WTC11 (cell line): ENCODE measurements around the gene HSPG2. TPM values are rescaled to one million over a fixed set of nuclear protein-coding genes. Genes with fewer than 3 reads are reported as not detected.

Experiments used
- ATAC-seq: fragments of 200-7000 bp; cut with Tn5 transposase; 2 replicates; pipeline ENCODE4 v1.10.0; 2021; ENCODE audit warnings: mild to moderate bottlenecking, moderate library complexity
- CTCF ChIA-PET: fragments of 300-600 bp; sonication (Branson Sonifier 250); formaldehyde crosslinking; loops from one replicate; lab custom pipeline; 2021; ENCODE audit warnings: antibody characterized with exemption; lab: Charles Lee
- POLR2A ChIA-PET: fragments of 350-600 bp; sonication (Branson Sonifier 250); formaldehyde crosslinking; loops from one replicate; lab custom pipeline; 2021; ENCODE audit warnings: antibody characterized with exemption; lab: Charles Lee
- DNase-seq: peaks from one replicate; pipeline ENCODE4 v3.0.0; 2021; ENCODE audit warnings: low spot score
- H3K27ac Mint-ChIP-seq: 2 replicates; pipeline ENCODE4 v1.8.0; 2021; ENCODE audit warnings: mixed read lengths
- H3K27me3 Mint-ChIP-seq: 2 replicates; pipeline ENCODE4 v1.8.0; 2021; ENCODE audit warnings: low read depth, mild to moderate bottlenecking, moderate library complexity, mixed read lengths
- H3K36me3 Mint-ChIP-seq: 2 replicates; pipeline ENCODE4 v1.8.0; 2021; ENCODE audit warnings: mixed read lengths
- H3K4me1 Mint-ChIP-seq: 2 replicates; pipeline ENCODE4 v1.8.0; 2022; ENCODE audit warnings: mixed read lengths
- H3K4me3 Mint-ChIP-seq: 2 replicates; pipeline ENCODE4 v1.8.0; 2021; ENCODE audit warnings: mild to moderate bottlenecking, moderate library complexity, mixed read lengths
- H3K9me3 Mint-ChIP-seq: 2 replicates; pipeline ENCODE4 v1.8.0; 2021; ENCODE audit warnings: mixed read lengths
- ARID4B ChIP-seq: sonication (generic); formaldehyde crosslinking; IDR thresholded peaks from 2 replicates; pipeline ENCODE4 v1.8.0; 2023; ENCODE audit warnings: missing genetic modification reagents, mild to moderate bottlenecking, borderline replicate concordance
- CREB1 ChIP-seq: sonication (generic); formaldehyde crosslinking; IDR thresholded peaks from 2 replicates; pipeline ENCODE4 v1.8.0; 2023; ENCODE audit warnings: mild to moderate bottlenecking, missing genetic modification reagents
- ELF4 ChIP-seq: sonication (generic); formaldehyde crosslinking; IDR thresholded peaks from 2 replicates; pipeline ENCODE4 v1.8.1; 2022; ENCODE audit warnings: low read depth, mild to moderate bottlenecking, moderate library complexity, missing genetic modification reagents
- ESRRA ChIP-seq: sonication (generic); formaldehyde crosslinking; IDR thresholded peaks from 2 replicates; pipeline ENCODE4 v1.8.1; 2022; ENCODE audit warnings: mild to moderate bottlenecking, missing genetic modification reagents, borderline replicate concordance
- FOXK1 ChIP-seq: sonication (generic); formaldehyde crosslinking; IDR thresholded peaks from 2 replicates; pipeline ENCODE4 v1.8.0; 2022; ENCODE audit warnings: mild to moderate bottlenecking, moderate library complexity, missing genetic modification reagents
- FOXP4 ChIP-seq: sonication (generic); formaldehyde crosslinking; IDR thresholded peaks from 2 replicates; pipeline ENCODE4 v1.8.0; 2022; ENCODE audit warnings: mild to moderate bottlenecking, missing genetic modification reagents
- GABPB1 ChIP-seq: sonication (generic); formaldehyde crosslinking; IDR thresholded peaks from 2 replicates; pipeline ENCODE4 v1.8.1; 2023; ENCODE audit warnings: mild to moderate bottlenecking, missing genetic modification reagents
- KAT7 ChIP-seq: sonication (generic); formaldehyde crosslinking; IDR thresholded peaks from 2 replicates; pipeline ENCODE4 v1.8.1; 2023; ENCODE audit warnings: missing genetic modification reagents, mild to moderate bottlenecking, borderline replicate concordance
- NFATC4 ChIP-seq: fragments of 250-450 bp; sonication (Bioruptor Pico); IDR thresholded peaks from 2 replicates; pipeline ENCODE4 v1.9.0; 2021; ENCODE audit warnings: mild to moderate bottlenecking
- NR2C2 ChIP-seq: sonication (generic); formaldehyde crosslinking; IDR thresholded peaks from 2 replicates; pipeline ENCODE4 v1.8.0; 2022; ENCODE audit warnings: mild to moderate bottlenecking, missing genetic modification reagents
- PRDM15 ChIP-seq: sonication (generic); formaldehyde crosslinking; IDR thresholded peaks from 2 replicates; pipeline ENCODE4 v1.8.0; 2022; ENCODE audit warnings: missing genetic modification reagents
- RORB ChIP-seq: fragments of 250-450 bp; sonication (Bioruptor Pico); IDR thresholded peaks from 2 replicates; pipeline ENCODE4 v1.9.0; 2021; ENCODE audit warnings: mild to moderate bottlenecking
- USF1 ChIP-seq: sonication (generic); formaldehyde crosslinking; IDR thresholded peaks from 2 replicates; pipeline ENCODE4 v1.8.0; 2022; ENCODE audit warnings: mild to moderate bottlenecking, missing genetic modification reagents
- ZNF317 ChIP-seq: sonication (generic); formaldehyde crosslinking; IDR thresholded peaks from 2 replicates; pipeline ENCODE4 v1.8.1; 2023; ENCODE audit warnings: low read depth, mild to moderate bottlenecking, moderate library complexity, missing genetic modification reagents, borderline replicate concordance
- ZNF512 ChIP-seq: sonication (generic); formaldehyde crosslinking; IDR thresholded peaks from 2 replicates; pipeline ENCODE4 v1.8.1; 2022; ENCODE audit warnings: missing genetic modification reagents, borderline replicate concordance
- ZNF671 ChIP-seq: fragments of 250-450 bp; sonication (Bioruptor Pico); IDR thresholded peaks from 2 replicates; pipeline ENCODE4 v1.8.0; 2021; ENCODE audit warnings: mild to moderate bottlenecking
- total RNA-seq: library from RNA; stranded (reverse); gene quantifications from 3 replicates; pipeline ENCODE4 v1.2.3, GENCODE V29; 2021
- TF ChIP-seq, protein P1 (sequence below): sonication (generic); formaldehyde crosslinking; IDR thresholded peaks from 2 replicates; pipeline ENCODE4 v1.8.1; 2022; ENCODE audit warnings: low read depth, missing genetic modification reagents, borderline replicate concordance
- TF ChIP-seq, protein P2 (sequence below): sonication (generic); formaldehyde crosslinking; IDR thresholded peaks from 2 replicates; pipeline ENCODE4 v1.8.0; 2023; ENCODE audit warnings: mild to moderate bottlenecking, missing genetic modification reagents

Gene HSPG2
- total RNA-seq, 1 experiment from 2014 or later: 120 TPM

DNA sequence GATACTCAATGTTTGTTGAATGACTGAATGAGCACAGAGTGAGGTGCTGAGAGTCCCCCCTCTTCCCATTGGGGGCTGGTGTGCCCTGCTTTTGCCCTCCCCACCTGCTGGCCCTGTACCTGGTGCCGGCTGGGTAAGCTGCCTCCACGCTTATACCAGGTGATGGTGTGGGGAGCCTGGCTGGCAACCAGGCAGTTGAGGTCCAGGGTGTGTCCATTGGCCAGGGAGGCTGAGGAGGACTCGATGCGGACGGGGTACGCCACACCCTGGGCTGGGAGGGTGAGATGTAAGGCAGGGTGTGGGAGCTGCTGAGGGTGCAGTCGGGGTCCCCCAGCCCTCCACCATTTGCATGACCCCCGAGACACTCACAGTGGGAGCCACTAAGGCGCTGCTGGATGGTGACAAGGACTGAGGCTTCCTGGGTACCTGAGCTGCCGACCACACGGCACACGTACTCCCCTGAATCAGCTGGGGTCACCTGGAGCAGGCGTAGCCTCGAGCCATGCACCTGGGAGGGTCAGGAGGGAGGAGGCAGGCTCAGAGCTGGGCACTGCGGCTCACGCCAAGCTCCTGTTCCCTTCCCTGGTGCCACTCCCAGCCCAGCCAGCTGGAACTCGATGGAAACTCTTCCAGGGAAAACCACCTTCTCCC lies 88.5 kb downstream of the HSPG2 start:
- H3K36me3 Mint-ChIP-seq: peaks cover 29% of the 10 kb centered on the region
- H3K27ac Mint-ChIP-seq: no peak overlapping the region
- H3K4me3 Mint-ChIP-seq: no peak overlapping the region
- DNase-seq: no peak
- ATAC-seq: no peak
- no peaks in the 10 kb centered on the region for H3K4me1 Mint-ChIP-seq
- ChIA-PET POLR2A (no interaction called here), CTCF (interaction anchor here (0.7 kb wide), 1 partner anchor 51 kb away, joined by 3 read pairs; no protein-coding TSS in a partner anchor)
- H3K27me3 Mint-ChIP-seq: no peaks in the 10 kb centered on the region
- no peaks in the 10 kb centered on the region for H3K9me3 Mint-ChIP-seq
- TF ChIP-seq CREB1 (CRISPR knock-in tag) (no peak), ZNF512 (CRISPR knock-in tag) (no peak), RORB (no peak), NFATC4 (CRISPR knock-in tag) (no peak), FOXP4 (no peak), KAT7 (no peak), ESRRA (no peak), FOXK1 (CRISPR knock-in tag) (no peak), ELF4 (CRISPR knock-in tag) (no peak), ZNF671 (CRISPR knock-in tag) (no peak), PRDM15 (no peak), ARID4B (CRISPR knock-in tag) (no peak), GABPB1 (CRISPR knock-in tag) (no peak), USF1 (CRISPR knock-in tag) (no peak), NR2C2 (CRISPR knock-in tag) (no peak), ZNF317 (CRISPR knock-in tag) (no peak)
- TF ChIP-seq, protein P1, sequence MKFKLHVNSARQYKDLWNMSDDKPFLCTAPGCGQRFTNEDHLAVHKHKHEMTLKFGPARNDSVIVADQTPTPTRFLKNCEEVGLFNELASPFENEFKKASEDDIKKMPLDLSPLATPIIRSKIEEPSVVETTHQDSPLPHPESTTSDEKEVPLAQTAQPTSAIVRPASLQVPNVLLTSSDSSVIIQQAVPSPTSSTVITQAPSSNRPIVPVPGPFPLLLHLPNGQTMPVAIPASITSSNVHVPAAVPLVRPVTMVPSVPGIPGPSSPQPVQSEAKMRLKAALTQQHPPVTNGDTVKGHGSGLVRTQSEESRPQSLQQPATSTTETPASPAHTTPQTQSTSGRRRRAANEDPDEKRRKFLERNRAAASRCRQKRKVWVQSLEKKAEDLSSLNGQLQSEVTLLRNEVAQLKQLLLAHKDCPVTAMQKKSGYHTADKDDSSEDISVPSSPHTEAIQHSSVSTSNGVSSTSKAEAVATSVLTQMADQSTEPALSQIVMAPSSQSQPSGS (CRISPR knock-in tag): no peak
- TF ChIP-seq, protein P2, sequence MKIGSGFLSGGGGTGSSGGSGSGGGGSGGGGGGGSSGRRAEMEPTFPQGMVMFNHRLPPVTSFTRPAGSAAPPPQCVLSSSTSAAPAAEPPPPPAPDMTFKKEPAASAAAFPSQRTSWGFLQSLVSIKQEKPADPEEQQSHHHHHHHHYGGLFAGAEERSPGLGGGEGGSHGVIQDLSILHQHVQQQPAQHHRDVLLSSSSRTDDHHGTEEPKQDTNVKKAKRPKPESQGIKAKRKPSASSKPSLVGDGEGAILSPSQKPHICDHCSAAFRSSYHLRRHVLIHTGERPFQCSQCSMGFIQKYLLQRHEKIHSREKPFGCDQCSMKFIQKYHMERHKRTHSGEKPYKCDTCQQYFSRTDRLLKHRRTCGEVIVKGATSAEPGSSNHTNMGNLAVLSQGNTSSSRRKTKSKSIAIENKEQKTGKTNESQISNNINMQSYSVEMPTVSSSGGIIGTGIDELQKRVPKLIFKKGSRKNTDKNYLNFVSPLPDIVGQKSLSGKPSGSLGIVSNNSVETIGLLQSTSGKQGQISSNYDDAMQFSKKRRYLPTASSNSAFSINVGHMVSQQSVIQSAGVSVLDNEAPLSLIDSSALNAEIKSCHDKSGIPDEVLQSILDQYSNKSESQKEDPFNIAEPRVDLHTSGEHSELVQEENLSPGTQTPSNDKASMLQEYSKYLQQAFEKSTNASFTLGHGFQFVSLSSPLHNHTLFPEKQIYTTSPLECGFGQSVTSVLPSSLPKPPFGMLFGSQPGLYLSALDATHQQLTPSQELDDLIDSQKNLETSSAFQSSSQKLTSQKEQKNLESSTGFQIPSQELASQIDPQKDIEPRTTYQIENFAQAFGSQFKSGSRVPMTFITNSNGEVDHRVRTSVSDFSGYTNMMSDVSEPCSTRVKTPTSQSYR (CRISPR knock-in tag): no peak
